GM19328 (cell line): ENCODE measurements around the gene IPCEF1.

ENCODE experiments used
- ATAC-seq: cut with Tn5 transposase; IDR thresholded peaks from one replicate; pipeline ENCODE4 v1.9.1; 2021; ENCODE audit warnings: mild to moderate bottlenecking, moderate library complexity; ENCODE audit not compliant: unreplicated experiment

The IPCEF1 gene

GRCh38 chr6:154169193-154169847 lies 187.3 kb downstream of the IPCEF1 start:
- no peak for ATAC-seq

- ATAC-seq = no peak
Observed at GRCh38 chr6:154167126-154167525, 189.5 kb downstream of the IPCEF1 start.

- no peak for ATAC-seq
Observed at GRCh38 chr6:154166140-154166539, 190.5 kb downstream of the IPCEF1 start.

DNA sequence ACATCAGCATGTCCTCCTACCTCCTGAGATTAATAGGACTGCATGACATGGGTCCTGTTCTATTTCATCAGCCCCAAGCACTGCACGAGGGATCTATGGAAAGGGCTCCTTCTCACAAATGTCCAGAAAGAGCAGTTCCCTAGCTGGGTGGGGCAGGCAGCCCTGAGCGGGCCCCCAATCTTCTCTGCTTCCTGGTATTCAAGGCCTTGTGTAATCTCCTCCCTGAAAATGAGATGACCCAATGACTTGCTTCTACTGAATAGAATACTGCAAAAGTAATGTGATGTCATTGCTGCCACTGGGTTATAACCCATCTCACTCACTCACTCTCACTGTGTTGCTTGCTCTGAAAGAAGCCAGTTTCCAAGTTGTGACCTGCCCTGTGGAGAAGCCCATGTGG lies 191.1 kb downstream of the IPCEF1 start:
- ATAC-seq = no peak

DNA sequence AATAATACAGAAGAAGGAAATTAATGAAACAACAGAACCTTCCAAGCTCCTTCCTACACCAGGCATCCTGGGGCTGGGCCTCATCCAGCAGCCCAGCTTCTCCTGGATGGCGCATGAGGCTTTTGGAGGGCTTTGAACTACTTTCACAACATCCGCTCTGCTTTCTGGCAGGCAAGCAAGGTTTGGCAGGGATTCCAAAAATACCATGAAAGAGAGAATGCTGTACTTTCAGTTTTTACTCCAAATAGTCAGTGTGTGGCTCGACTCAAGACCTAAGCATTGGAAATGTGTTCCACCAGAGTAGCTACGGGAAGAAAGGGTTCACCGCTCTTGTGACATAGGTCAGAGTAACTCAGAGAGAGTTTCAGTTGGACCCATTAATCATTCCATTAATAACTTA lies 192.2 kb downstream of the IPCEF1 start:
- no peak for ATAC-seq

- peak; percentile 46 for ATAC-seq
Observed at GRCh38 chr6:154161689-154162088, 194.9 kb downstream of the IPCEF1 start.

GRCh38 chr6:154159126-154159525 lies 197.5 kb downstream of the IPCEF1 start:
- ATAC-seq = no peak

GRCh38 chr6:154157706-154158105 lies 198.9 kb downstream of the IPCEF1 start:
- ATAC-seq = no peak

- ATAC-seq = peak; percentile 39
Observed at GRCh38 chr6:154157082-154157481, 199.5 kb downstream of the IPCEF1 start.

- peak; percentile 49 for ATAC-seq
Observed at GRCh38 chr6:154156135-154156896, 200.3 kb downstream of the IPCEF1 start.

GRCh38 chr6:154154389-154154967 lies 202.1 kb downstream of the IPCEF1 start:
- ATAC-seq = no peak

GRCh38 chr6:154143753-154144152 lies 212.8 kb downstream of the IPCEF1 start:
- no peak for ATAC-seq

- no peak for ATAC-seq
Observed at GRCh38 chr6:154140743-154141142, 215.9 kb downstream of the IPCEF1 start.

- ATAC-seq = no peak
Observed at GRCh38 chr6:154139892-154140291, 216.7 kb downstream of the IPCEF1 start.

GRCh38 chr6:154138793-154139192 lies 217.8 kb downstream of the IPCEF1 start:
- ATAC-seq = no peak

GRCh38 chr6:154134471-154135147 lies 222.0 kb downstream of the IPCEF1 start:
- ATAC-seq = no peak

GRCh38 chr6:154127657-154128056 lies 228.9 kb downstream of the IPCEF1 start:
- no peak for ATAC-seq

GRCh38 chr6:154125421-154125820 lies 231.2 kb downstream of the IPCEF1 start:
- no peak for ATAC-seq

DNA sequence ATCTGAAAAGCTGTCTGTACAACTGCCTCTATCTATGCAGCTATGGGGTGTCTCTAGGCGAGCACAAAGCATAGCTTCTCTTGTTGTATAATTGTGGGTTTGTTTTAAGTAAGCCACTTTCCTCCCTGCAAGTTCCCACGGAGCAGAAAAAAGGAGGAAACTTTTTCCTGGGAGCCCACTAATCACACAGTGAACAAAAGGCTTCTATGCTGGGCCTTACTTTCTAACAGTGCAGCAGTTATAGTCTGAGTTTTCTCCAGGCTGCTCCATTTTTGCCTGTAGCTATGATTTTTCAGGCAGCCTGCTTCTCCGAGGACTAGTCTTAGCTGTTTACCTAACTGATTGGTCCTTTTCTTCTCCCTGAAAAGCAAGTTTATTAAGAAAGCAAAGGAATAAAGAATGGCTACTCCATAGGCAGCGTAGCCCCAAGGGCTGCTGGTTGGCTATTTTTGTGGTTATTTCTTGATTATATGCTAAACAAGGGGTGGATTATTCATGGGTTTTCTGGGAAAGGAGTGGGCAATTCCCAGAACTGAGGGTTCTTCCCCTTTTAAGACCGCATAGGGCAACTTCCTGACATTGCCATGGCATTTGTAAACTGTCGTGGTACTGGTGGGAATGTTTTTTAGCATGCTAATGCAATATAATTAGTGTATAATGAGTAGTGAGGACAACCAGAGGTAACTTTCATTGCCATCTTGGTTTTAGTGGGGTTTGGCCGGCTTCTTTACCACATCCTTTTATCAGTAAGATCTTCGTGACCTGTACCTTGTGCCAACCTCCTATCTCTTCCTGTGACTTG lies 233.2 kb downstream of the IPCEF1 start:
- ATAC-seq = no peak

- ATAC-seq = no peak
Observed at GRCh38 chr6:154122195-154122925, 234.2 kb downstream of the IPCEF1 start.
